Thyroid gland (tissue), 4 donors: ENCODE measurements around the gene ATP2B1. TPM values are rescaled to one million over a fixed set of nuclear protein-coding genes. Genes with fewer than 3 reads are reported as not detected.
"Not testable (repeated sequence)": the region's sequence is repeated elsewhere in the genome, so short reads cannot be mapped to it uniquely, and the experiment has no call there.

Source experiments
- DNase-seq, 2 donors: peaks; one replicate each; pipeline ENCODE4 v3.0.0-alpha.2; 2019
- H3K27ac ChIP-seq, 3 donors: fragments of 200-600 bp; sonication (generic); 1 replicate in 2 of 3; 2 replicates in 1 of 3; pipeline ENCODE4 v1.5.1; 2016 to 2019; ENCODE audit warnings: mild to moderate bottlenecking in 1 of 3, moderate library complexity in 1 of 3
- H3K27me3 ChIP-seq: fragments of 200-600 bp; sonication (generic); one replicate; pipeline ENCODE4 v1.5.1; 2019
- H3K36me3 ChIP-seq, 2 donors: fragments of 200-600 bp; sonication (generic); one replicate each; pipeline ENCODE4 v1.5.1; 2016 to 2019
- H3K4me1 ChIP-seq, 2 donors: fragments of 200-600 bp; sonication (generic); one replicate each; pipeline ENCODE4 v1.5.1; 2017 to 2019
- H3K4me3 ChIP-seq, 3 donors: fragments of 200-600 bp; sonication (generic); replicated peaks in 1 of 3; 1 replicate in 2 of 3; 2 replicates in 1 of 3; pipeline ENCODE4 v1.5.1; 2016; ENCODE audit warnings: mild to moderate bottlenecking in 1 of 3
- H3K9me3 ChIP-seq: fragments of 200-600 bp; sonication (generic); one replicate; pipeline ENCODE4 v1.5.1; 2017
- POLR2A ChIP-seq, 2 donors: fragments of 450-650 bp; IDR thresholded peaks; one replicate each; pipeline ENCODE4 v1.6.1; 2017; ENCODE audit warnings: antibody characterized with exemption in 2 of 2, mild to moderate bottlenecking in 2 of 2, moderate library complexity in 1 of 2
- WGBS, 2 donors: methylation state at CpG; one replicate each; pipeline ENCODE4 v1.1.5; 2017; 5-methylcytosine and 5-hydroxymethylcytosine counted together
- intact Hi-C: fragments of 100-400 bp; cut with DNase I; formaldehyde crosslinking; loops from one replicate; pipeline ENCODE4 v1.15.1; 2023
- total RNA-seq, 4 donors: library from RNA; depleted of rRNA; stranded (reverse); fragments of >200 nt; gene quantifications; one replicate each; pipeline ENCODE4 v1.2.3, GENCODE V29; 2016
- TF ChIP-seq, protein P1 (sequence below), 6 experiments: fragments of 200-600 bp in 3 of 6; fragments of 450-650 bp in 3 of 6; sonication (generic) in 3 of 6; IDR thresholded peaks; one replicate each; pipeline ENCODE4 v1.5.1; 2016 to 2019; ENCODE audit warnings: antibody characterized with exemption in 6 of 6, mild to moderate bottlenecking in 2 of 6, inconsistent platforms in 1 of 6, moderate library complexity in 1 of 6

ATP2B1 gene
- 10 to 100 TPM; 34.5 to 66.0 (median 44.4) TPM for total RNA-seq

GRCh38 chr12:89708565-89709156 is at the start of gene ATP2B1:
TSS of gene ATP2B1 (minus strand) at chr12:89708838. CDS start at chr12:89655886, 52,952 bp downstream.
- Histone ChIP-seq H3K27me3 (no peaks in the 10 kb centered on the region), H3K27ac (peak within 1 kb of the TSS; percentile 83 to 99 (median 96)), H3K36me3 (no peaks in the 10 kb centered on the region), H3K4me3 (peak within 1 kb of the TSS; percentile 88 to 95 (median 89)), H3K9me3 (no peaks in the 10 kb centered on the region), H3K4me1 (peaks cover 0 to 12% of the 10 kb centered on the region in 2 donors)
- intact Hi-C loops = no loop called here
- 0 to 1% methylated on average over 2 to 12 of the region's 84 CpGs for WGBS, 2 donors
- DNase-seq = peak; percentile 88
- TF ChIP-seq, protein P1, sequence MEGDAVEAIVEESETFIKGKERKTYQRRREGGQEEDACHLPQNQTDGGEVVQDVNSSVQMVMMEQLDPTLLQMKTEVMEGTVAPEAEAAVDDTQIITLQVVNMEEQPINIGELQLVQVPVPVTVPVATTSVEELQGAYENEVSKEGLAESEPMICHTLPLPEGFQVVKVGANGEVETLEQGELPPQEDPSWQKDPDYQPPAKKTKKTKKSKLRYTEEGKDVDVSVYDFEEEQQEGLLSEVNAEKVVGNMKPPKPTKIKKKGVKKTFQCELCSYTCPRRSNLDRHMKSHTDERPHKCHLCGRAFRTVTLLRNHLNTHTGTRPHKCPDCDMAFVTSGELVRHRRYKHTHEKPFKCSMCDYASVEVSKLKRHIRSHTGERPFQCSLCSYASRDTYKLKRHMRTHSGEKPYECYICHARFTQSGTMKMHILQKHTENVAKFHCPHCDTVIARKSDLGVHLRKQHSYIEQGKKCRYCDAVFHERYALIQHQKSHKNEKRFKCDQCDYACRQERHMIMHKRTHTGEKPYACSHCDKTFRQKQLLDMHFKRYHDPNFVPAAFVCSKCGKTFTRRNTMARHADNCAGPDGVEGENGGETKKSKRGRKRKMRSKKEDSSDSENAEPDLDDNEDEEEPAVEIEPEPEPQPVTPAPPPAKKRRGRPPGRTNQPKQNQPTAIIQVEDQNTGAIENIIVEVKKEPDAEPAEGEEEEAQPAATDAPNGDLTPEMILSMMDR (IDR thresholded peaks at IDR 0.05) = peak in 2 of 6 experiments; percentile 1 to 10
- peak; percentile 81 to 99 for TF ChIP-seq POLR2A (IDR thresholded peaks at IDR 0.05)

- DNase-seq, intact Hi-C loops, H3K4me3 ChIP-seq, H3K27me3 ChIP-seq, H3K27ac ChIP-seq, H3K36me3 ChIP-seq, H3K4me1 ChIP-seq, H3K9me3 ChIP-seq: not testable (repeated sequence)
- 81 to 93% methylated on average over 1 of the region's 1 CpG for WGBS, 2 donors
These were observed 49.3 kb upstream of the ATP2B1 start for GRCh38 chr12:89757987-89758386.

DNA sequence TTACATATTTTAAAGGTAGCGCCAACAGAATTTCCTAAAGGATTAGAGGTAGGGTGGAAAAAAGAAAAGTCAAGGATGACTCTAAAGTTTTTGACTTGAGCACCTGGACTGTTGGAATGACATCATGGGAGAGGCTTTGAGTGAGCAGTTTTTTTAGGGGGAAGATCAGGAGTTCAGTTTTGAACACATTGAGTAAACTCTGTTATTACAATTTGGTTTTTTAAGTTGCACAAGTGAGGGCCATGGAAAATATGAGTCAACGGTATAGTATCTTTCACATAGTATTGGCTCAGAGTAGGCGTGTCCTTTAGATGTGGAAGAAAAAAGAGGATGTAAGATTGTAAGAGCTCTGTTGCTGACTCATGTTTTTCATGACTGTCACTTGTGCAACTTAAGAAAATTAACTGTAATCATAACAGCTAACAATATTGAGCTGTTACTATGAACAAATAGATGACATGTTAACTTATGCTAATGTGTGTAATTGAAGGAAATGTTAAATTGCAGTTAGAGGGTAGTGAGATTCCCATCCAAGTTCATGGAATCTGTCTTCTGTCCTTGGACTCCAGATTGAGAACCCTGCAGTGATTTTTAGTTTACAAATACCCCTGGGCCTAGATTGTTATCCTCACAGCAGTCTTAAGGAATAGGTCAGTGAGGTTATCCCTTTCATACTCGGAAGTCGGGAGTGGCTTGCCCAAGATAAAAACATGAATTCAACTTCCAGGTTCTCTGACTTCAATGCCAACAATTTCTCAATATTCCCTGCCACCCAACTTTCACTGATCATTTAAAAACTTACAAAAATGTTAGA is 48.2 kb upstream of the ATP2B1 start:
- Histone ChIP-seq H3K27ac (no peak overlapping the region), H3K4me3 (no peak overlapping the region), H3K27me3 (no peaks in the 10 kb centered on the region), H3K36me3 (no peaks in the 10 kb centered on the region), H3K4me1 (no peaks in the 10 kb centered on the region), H3K9me3 (no peaks in the 10 kb centered on the region)
- no peak for TF ChIP-seq POLR2A (IDR thresholded peaks at IDR 0.05)
- TF ChIP-seq, protein P1 (IDR thresholded peaks at IDR 0.05) = no peak
- intact Hi-C loops = no loop called here
- no peak for DNase-seq
- 77 to 85% methylated on average over 5 of the region's 5 CpGs for WGBS, 2 donors

DNA sequence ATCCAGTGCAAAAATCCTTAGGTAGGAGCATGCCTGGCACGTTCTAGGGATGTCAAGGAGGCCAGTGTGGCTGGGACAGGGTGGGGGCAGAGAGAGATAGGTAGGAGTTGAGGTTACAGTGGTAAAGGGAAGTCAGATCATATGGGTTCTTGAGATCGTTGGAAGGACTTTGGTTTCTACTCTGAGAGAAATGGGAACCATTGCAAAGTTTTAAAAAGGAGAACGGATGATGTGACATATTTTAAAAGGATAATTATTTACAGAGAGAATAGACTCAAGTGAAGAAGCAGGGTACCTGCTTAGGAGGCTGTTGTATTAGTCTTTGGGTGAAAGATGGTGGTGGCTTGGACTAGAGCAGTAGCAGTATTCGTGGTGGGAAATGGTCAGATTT is 47.6 kb upstream of the ATP2B1 start:
- TF ChIP-seq, protein P1 (IDR thresholded peaks at IDR 0.05) = no peak
- TF ChIP-seq POLR2A (IDR thresholded peaks at IDR 0.05) = no peak
- H3K27ac ChIP-seq = no peak overlapping the region
- no peaks in the 10 kb centered on the region for H3K9me3 ChIP-seq
- intact Hi-C loops = no loop called here
- no peak overlapping the region for H3K4me3 ChIP-seq
- H3K27me3 ChIP-seq = no peaks in the 10 kb centered on the region
- H3K36me3 ChIP-seq = no peaks in the 10 kb centered on the region
- no peaks in the 10 kb centered on the region for H3K4me1 ChIP-seq
- 77 to 85% methylated on average over 4 of the region's 4 CpGs for WGBS, 2 donors
- no peak for DNase-seq

DNA sequence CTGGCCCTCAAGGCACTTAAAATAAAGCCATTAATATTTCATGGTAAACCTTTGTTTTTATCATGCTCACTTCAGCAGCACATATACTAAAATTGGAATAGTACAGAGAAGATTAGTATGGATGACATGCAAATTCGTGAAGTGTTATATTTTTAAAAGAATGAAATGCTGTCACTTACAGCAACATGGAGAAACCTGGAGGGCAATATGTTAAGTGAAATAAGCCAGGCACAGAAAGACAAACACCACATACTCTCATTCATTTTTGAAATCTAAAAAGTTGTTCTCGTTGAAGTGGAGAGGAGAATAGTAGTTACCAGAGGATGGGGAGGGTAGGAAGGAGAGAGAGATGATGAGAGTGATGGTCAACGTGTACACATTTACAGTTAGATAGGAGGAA is 45.4 kb upstream of the ATP2B1 start:
- 75 to 78% methylated on average over 3 of the region's 3 CpGs for WGBS, 2 donors
- no peaks in the 10 kb centered on the region for H3K27me3 ChIP-seq
- H3K9me3 ChIP-seq = no peaks in the 10 kb centered on the region
- no peak for TF ChIP-seq POLR2A (IDR thresholded peaks at IDR 0.05)
- TF ChIP-seq, protein P1 (IDR thresholded peaks at IDR 0.05) = no peak
- no peaks in the 10 kb centered on the region for H3K36me3 ChIP-seq
- no peak overlapping the region for H3K4me3 ChIP-seq
- H3K27ac ChIP-seq = no peak overlapping the region
- DNase-seq = no peak
- no peaks in the 10 kb centered on the region for H3K4me1 ChIP-seq
- intact Hi-C loops = no loop called here
